Non-pigmented ciliary epithelial cell (primary cell): ENCODE data around the gene SLC2A1.

ENCODE experiments used
- DNase-seq: peaks from one replicate; pipeline ENCODE4 v3.0.0-alpha.2; 2010; ENCODE audit warnings: low read depth

Gene SLC2A1

DNA sequence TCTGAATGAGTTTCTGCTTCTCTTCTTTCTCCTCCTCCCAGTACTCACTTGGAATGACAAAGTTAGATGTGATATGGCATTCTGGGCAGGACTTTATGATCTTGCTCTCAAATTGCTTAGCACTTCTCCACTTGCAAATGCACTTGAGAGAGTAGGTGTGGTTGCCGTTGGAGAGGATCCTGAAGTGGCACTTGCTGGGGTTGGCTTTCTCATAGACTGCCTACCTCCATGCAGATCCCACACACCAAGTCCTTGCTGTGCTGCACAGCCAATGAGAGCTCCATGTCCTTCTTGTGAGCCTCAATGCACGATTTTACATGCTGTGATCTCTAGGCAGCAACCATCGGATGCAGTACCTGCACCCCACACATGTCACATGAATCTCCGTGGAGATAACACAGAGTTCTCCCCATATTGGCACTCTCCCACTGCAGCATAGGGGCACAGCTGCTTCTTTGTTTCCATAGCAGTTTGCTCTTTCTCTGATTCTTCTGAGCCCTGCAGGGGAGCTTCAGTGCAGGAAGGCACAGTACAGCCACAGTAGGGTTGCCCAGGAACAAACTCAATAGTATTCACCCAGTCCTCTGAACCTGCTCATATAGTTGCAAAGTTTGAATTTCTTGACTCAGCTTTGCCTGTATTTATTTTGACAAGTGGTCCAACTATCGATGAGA is 67.1 kb downstream of the SLC2A1 start:
- no peak for DNase-seq

GRCh38 chr1:42889264-42889663 is 69.4 kb downstream of the SLC2A1 start:
- no peak for DNase-seq

- no peak for DNase-seq
Measured at GRCh38 chr1:42888013-42888633, 70.5 kb downstream of the SLC2A1 start.

GRCh38 chr1:42887366-42887765 is 71.3 kb downstream of the SLC2A1 start:
- DNase-seq: no peak

DNA sequence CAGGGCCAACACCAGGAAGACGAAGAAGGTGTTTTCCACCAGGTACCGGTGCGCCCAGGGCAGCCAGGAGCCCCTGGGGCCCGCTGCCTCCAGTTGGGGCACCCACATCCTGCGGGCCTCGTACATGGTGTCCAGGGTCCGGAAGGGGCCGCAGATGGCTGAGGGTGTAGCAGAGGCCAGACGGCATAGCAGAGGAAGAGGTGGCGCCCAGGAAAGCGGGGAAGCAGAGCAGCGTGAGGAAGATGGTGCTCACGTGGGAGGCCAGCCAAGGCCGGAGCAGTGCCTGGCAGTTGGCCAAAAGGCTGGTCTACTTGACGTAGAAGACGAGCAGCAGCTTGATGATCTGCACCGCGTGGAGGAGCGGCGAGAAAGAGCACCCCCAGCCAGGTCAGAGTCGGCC is 71.9 kb downstream of the SLC2A1 start:
- no peak for DNase-seq

DNA sequence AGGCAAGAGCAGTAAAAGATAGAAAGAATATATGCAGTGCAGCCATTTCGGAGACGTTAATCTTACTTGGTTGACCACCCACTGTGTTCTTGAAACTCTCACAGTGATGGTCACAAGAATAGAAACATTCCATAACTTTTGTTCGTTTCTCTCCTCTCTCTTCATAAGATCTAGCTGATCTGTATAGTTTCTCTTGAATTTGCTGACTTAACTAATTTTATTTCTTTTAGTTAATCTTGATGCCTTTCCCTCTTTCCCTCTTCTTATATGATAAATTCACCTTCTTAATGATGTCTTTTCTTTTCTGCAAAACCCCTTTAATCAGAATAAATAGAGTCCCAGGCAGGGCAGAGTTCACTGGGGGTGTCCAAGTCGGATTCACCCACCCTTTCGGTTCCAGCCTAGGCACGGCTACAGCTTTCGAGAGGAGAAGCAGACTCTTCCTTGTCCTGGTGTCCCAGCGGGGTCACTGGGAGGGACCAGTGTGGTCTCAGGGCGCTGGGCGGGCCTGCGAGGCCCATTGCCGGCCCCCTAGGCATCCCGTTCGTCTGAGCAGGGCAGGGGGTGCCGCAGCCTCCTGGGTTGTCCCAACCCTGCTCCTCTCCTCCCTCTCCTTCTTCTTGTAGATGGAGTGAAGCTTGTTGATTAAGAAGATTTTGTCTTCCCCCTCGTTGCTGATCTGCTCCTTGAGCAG is 72.5 kb downstream of the SLC2A1 start:
- DNase-seq: no peak

DNA sequence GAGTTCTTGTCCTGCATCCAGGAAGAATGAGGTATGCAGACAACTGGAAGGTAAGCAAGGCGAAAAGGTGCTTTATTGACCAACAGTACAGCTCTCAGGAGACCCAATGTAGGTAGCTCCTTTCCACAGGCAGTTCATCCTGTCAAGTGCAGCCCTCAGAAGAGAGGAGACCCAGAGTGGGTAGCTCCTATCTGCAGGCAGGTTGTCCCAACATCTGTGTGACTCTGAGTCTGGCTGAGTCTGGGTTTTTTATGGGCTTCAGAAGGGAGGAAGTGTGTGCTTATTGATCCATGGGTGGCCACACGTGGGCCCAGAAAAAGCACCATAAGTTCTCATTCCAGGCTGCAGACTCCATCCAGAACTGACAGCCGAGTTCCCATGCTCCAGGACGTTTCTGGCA is 78.3 kb downstream of the SLC2A1 start:
- no peak for DNase-seq

GRCh38 chr1:42877380-42877779 is 81.3 kb downstream of the SLC2A1 start:
- DNase-seq: no peak

- DNase-seq: no peak
Measured at GRCh38 chr1:42876009-42876408, 82.7 kb downstream of the SLC2A1 start.
